HepG2 (cell line): ENCODE data around the gene OSBPL1A. TPM values are rescaled to one million over a fixed set of nuclear protein-coding genes. Genes with fewer than 3 reads are reported as not detected.

Experiments used
- ATAC-seq: fragments of 200-7000 bp; cut with Tn5 transposase; 3 replicates; pipeline ENCODE4 v1.9.1; 2020; ENCODE audit warnings: mild to moderate bottlenecking, moderate library complexity
- BruUV-seq: library from RNA; stranded (reverse); fragments of 400-500 nt; replicated peaks from 2 replicates; lab custom pipeline; 2021; lab: Mats Ljungman, UMichigan
- CTCF ChIA-PET: fragments of 300-600 bp; formaldehyde crosslinking; extraction: SDS; loops from one replicate; lab custom pipeline; 2021; ENCODE audit warnings: low total read pairs, inconsistent platforms, low intra/inter-chr PET ratio; lab: Yijun Ruan, JAX
- POLR2A ChIA-PET: fragments of 350-600 bp; sonication (Branson Sonifier 250); formaldehyde crosslinking; loops from one replicate; lab custom pipeline; 2020; ENCODE audit warnings: antibody characterized with exemption, inconsistent platforms; lab: Yijun Ruan, JAX
- DNase-seq: peaks from one replicate; pipeline ENCODE4 v3.0.0-alpha.2; 2015; ENCODE audit warnings: low spot score
- FAIRE-seq: peaks from 3 replicates; lab custom pipeline; 2011; peaks lifted over from hg19 to GRCh38; lab: Jason Lieb, UNC
- H2AFZ ChIP-seq: one replicate; pipeline ENCODE4 v1.6.1; 2011; ENCODE audit warnings: low read length, inconsistent platforms
- H3K27ac ChIP-seq: fragments of 300-600 bp; 3 replicates; pipeline ENCODE4 v1.8.0; 2011; ENCODE audit warnings: mixed run types, mild to moderate bottlenecking, mixed read lengths, low read length, inconsistent platforms; ENCODE audit not compliant: insufficient read depth; ENCODE audit errors: extremely low read length
- H3K27me3 ChIP-seq, 2 experiments: fragments of 200-600 bp in 1 of 2; 2 replicates in 1 of 2; 3 replicates in 1 of 2; pipeline versions ENCODE4 v1.6.0 to v1.8.0; 2011; ENCODE audit warnings: low read length in 2 of 2, mild to moderate bottlenecking in 2 of 2, moderate library complexity in 2 of 2, inconsistent platforms in 1 of 2; ENCODE audit not compliant: insufficient read depth in 2 of 2, control insufficient read depth in 1 of 2
- H3K36me3 ChIP-seq, 2 experiments: fragments of 200-600 bp in 1 of 2; replicated peaks in 1 of 2; 2 replicates in 1 of 2; 3 replicates in 1 of 2; pipeline versions ENCODE4 v1.5.1 to v1.8.0; 2011; ENCODE audit warnings: low read length in 2 of 2, inconsistent platforms in 1 of 2; ENCODE audit not compliant: insufficient read depth in 2 of 2, control insufficient read depth in 1 of 2
- H3K4me1 ChIP-seq: 2 replicates; pipeline ENCODE4 v1.5.1; 2012; ENCODE audit warnings: low read length, inconsistent platforms; ENCODE audit not compliant: insufficient read depth
- H3K4me2 ChIP-seq: 2 replicates; pipeline ENCODE4 v1.6.0; 2011; ENCODE audit warnings: low read depth, low read length, inconsistent platforms
- H3K4me3 ChIP-seq, 3 experiments: fragments of 200-600 bp in 1 of 3; sonication (generic), shearing (Covaris generic) in 1 of 3; replicated peaks in 1 of 3; 2 replicates each; pipeline ENCODE4 v1.5.1; 2011 to 2016; ENCODE audit warnings: low read length in 3 of 3, inconsistent platforms in 2 of 3, low read depth in 2 of 3, mild to moderate bottlenecking in 2 of 3, control low read depth in 1 of 3, mixed read lengths in 1 of 3; ENCODE audit not compliant: insufficient read depth in 1 of 3
- H3K79me2 ChIP-seq: one replicate; pipeline ENCODE4 v1.6.1; 2011; ENCODE audit warnings: low read length, inconsistent platforms; ENCODE audit not compliant: insufficient read depth
- H3K9ac ChIP-seq: 2 replicates; pipeline ENCODE4 v1.6.0; 2011; ENCODE audit warnings: mild to moderate bottlenecking, low read depth, low read length, inconsistent platforms; ENCODE audit not compliant: insufficient read depth
- H3K9me3 ChIP-seq: 2 replicates; pipeline ENCODE4 v1.5.1; 2012; ENCODE audit warnings: mild to moderate bottlenecking, low read length
- H4K20me1 ChIP-seq: 2 replicates; pipeline ENCODE4 v1.6.0; 2011; ENCODE audit warnings: inconsistent platforms, mild to moderate bottlenecking, low read length, moderate library complexity; ENCODE audit not compliant: insufficient read depth
- BRD4 ChIP-seq: sonication (generic); formaldehyde crosslinking; IDR thresholded peaks from 2 replicates; pipeline ENCODE4 v1.4.0; 2020; ENCODE audit warnings: missing genetic modification reagents
- CENPT ChIP-seq: sonication (generic); formaldehyde crosslinking; IDR thresholded peaks from 2 replicates; pipeline ENCODE4 v1.8.0; 2022; ENCODE audit warnings: low read depth, mild to moderate bottlenecking, moderate library complexity, missing genetic modification reagents
- FOXM1 ChIP-seq: sonication (generic); formaldehyde crosslinking; IDR thresholded peaks from 2 replicates; pipeline ENCODE4 v1.5.0; 2020; ENCODE audit warnings: missing genetic modification reagents
- KAT2B ChIP-seq: fragments of 150-350 bp; IDR thresholded peaks from 2 replicates; pipeline ENCODE4 v1.6.1; 2014; ENCODE audit warnings: low read depth, low read length, borderline replicate concordance
- PRMT3 ChIP-seq: sonication (generic); formaldehyde crosslinking; IDR thresholded peaks from 2 replicates; pipeline ENCODE4 v1.8.1; 2022; ENCODE audit warnings: low read depth, mild to moderate bottlenecking, moderate library complexity, missing genetic modification reagents, borderline replicate concordance
- REXO4 ChIP-seq: sonication (generic); formaldehyde crosslinking; IDR thresholded peaks from 2 replicates; pipeline ENCODE4 v1.8.0; 2022; ENCODE audit warnings: missing genetic modification reagents, mild to moderate bottlenecking, borderline replicate concordance
- SMARCC2 ChIP-seq: fragments of 450-650 bp; IDR thresholded peaks from 2 replicates; pipeline ENCODE4 v1.6.1; 2017; ENCODE audit warnings: antibody characterized with exemption, mild to moderate bottlenecking
- SOX13 ChIP-seq, 3 experiments: fragments of 450-650 bp in 1 of 3; sonication (generic) in 1 of 3; formaldehyde crosslinking in 1 of 3; IDR thresholded peaks in 2 of 3; conservative IDR thresholded peaks in 1 of 3; 2 replicates each; pipeline versions ENCODE4 v1.5.0 to v1.6.1; 2016 to 2020; ENCODE audit warnings: antibody characterized with exemption in 1 of 3, mild to moderate bottlenecking in 1 of 3, missing compliant biosample characterization in 1 of 3, missing genetic modification reagents in 1 of 3, moderate library complexity in 1 of 3
- ZNF232 ChIP-seq: sonication (generic); formaldehyde crosslinking; IDR thresholded peaks from 2 replicates; pipeline ENCODE4 v1.4.0; 2020; ENCODE audit warnings: missing genetic modification reagents, borderline replicate concordance
- ZNF589 ChIP-seq: sonication (generic); formaldehyde crosslinking; conservative IDR thresholded peaks from 2 replicates; pipeline ENCODE4 v1.8.0; 2022; ENCODE audit warnings: mild to moderate bottlenecking, moderate library complexity, missing genetic modification reagents
- WGBS: methylation state at CpG from one replicate; pipeline ENCODE4 v1.1.6; 2017; ENCODE audit warnings: low lambda C conversion rate; 5-methylcytosine and 5-hydroxymethylcytosine counted together
- in situ Hi-C: cut with HindIII; loops from 2 replicates; pipeline ENCODE4 v1.10.0; 2017; ENCODE audit warnings: low pct_unique_long_range_greater_than_20kb; ENCODE audit not compliant: extremely low pct_ligation_motif_present
- intact Hi-C: fragments of 100-400 bp; cut with micrococcal nuclease; formaldehyde crosslinking; loops from one replicate; pipeline ENCODE4 v1.10.0; 2022; ENCODE audit not compliant: unreplicated experiment
- polyA plus RNA-seq, 8 experiments: library from polyadenylated mRNA; depleted of rRNA in 3 of 8; stranded (reverse) in 7 of 8; unstranded in 1 of 8; fragments of >200 nt; fragmentation: Illumina TruSeq in 4 of 8; extraction: Trizol in 4 of 8; gene quantifications; 2 replicates each; pipeline versions ENCODE4 v1.2.1 to v1.2.3, GENCODE V29; 2011 to 2016; ENCODE audit warnings: low read depth in 4 of 8, missing spikeins in 1 of 8, mixed read lengths in 1 of 8; ENCODE audit not compliant: insufficient read depth in 1 of 8
- total RNA-seq, 5 experiments: library from RNA; depleted of rRNA; stranded (reverse); fragments of >200 nt; fragmentation: Illumina TruSeq; extraction: Trizol; gene quantifications; 2 replicates each; pipeline ENCODE4 v1.2.3, GENCODE V29; 2016; ENCODE audit warnings: low read depth in 1 of 5
- TF ChIP-seq, protein P1 (sequence below): sonication (generic); formaldehyde crosslinking; IDR thresholded peaks from 2 replicates; pipeline ENCODE4 v1.5.0; 2020; ENCODE audit warnings: mild to moderate bottlenecking, missing genetic modification reagents
- TF ChIP-seq, protein P2 (sequence below): sonication (generic); IDR thresholded peaks from 2 replicates; pipeline ENCODE4 v1.6.1; 2016; ENCODE audit warnings: low read depth, borderline replicate concordance
- TF ChIP-seq, protein P3 (sequence below), 2 experiments: sonication (generic) in 1 of 2; formaldehyde crosslinking in 1 of 2; IDR thresholded peaks; 2 replicates each; pipeline versions ENCODE4 v1.4.0 to v1.6.1; 2018 to 2020; ENCODE audit warnings: missing genetic modification reagents in 2 of 2, borderline replicate concordance in 1 of 2, low read depth in 1 of 2, mild to moderate bottlenecking in 1 of 2, missing biosample characterization in 1 of 2
- TF ChIP-seq, protein P4 (sequence below): sonication (generic); formaldehyde crosslinking; conservative IDR thresholded peaks from 2 replicates; pipeline ENCODE4 v1.5.0; 2020; ENCODE audit warnings: missing genetic modification reagents
- TF ChIP-seq, protein P5 (sequence below): sonication (generic); formaldehyde crosslinking; IDR thresholded peaks from 2 replicates; pipeline ENCODE4 v1.5.0; 2020; ENCODE audit warnings: mild to moderate bottlenecking, missing genetic modification reagents

Gene OSBPL1A
- total and polyA plus RNA-seq, 2 of the 13 experiments (the other 11 are each of a cell fraction or from before 2014, with no cell fraction given) = 0.02 TPM; not detected in 1

DNA sequence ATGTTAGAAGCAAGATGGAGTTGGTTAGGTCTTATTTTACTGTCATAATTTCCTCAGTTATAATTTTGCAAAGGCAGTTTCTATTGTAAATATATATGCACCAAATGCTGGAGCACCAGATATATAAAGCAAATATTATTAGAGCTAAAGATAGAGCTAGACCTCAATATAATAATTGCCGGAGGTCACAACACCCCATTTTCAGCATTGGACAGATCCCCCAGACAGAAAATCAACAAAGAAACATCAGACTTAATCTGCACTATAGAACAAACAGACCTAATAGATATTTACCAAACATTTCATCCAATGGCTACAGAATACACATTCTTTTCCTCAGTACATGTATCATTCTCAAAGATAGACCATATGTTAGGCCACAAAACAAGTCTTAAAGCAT, 143.6 kb downstream of the OSBPL1A start:
- DNase-seq (no peak), FAIRE-seq (no peak), ATAC-seq (no peak)
- ChIA-PET POLR2A (no interaction called here), CTCF (no interaction called here)
- TF ChIP-seq PRMT3 (CRISPR knock-in tag) = no peak
- no peak for TF ChIP-seq FOXM1 (CRISPR knock-in tag)
- TF ChIP-seq, protein P1, sequence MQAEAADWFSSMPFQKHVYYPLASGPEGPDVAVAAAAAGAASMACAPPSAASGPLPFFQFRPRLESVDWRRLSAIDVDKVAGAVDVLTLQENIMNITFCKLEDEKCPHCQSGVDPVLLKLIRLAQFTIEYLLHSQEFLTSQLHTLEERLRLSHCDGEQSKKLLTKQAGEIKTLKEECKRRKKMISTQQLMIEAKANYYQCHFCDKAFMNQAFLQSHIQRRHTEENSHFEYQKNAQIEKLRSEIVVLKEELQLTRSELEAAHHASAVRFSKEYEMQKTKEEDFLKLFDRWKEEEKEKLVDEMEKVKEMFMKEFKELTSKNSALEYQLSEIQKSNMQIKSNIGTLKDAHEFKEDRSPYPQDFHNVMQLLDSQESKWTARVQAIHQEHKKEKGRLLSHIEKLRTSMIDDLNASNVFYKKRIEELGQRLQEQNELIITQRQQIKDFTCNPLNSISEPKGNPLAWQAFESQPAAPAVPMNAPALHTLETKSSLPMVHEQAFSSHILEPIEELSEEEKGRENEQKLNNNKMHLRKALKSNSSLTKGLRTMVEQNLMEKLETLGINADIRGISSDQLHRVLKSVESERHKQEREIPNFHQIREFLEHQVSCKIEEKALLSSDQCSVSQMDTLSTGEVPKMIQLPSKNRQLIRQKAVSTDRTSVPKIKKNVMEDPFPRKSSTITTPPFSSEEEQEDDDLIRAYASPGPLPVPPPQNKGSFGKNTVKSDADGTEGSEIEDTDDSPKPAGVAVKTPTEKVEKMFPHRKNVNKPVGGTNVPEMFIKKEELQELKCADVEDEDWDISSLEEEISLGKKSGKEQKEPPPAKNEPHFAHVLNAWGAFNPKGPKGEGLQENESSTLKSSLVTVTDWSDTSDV (CRISPR knock-in tag) = no peak
- TF ChIP-seq SMARCC2 = no peak
- TF ChIP-seq ZNF589 (CRISPR knock-in tag) = no peak
- no peak for TF ChIP-seq CENPT
- TF ChIP-seq ZNF232 = no peak
- no peak for TF ChIP-seq KAT2B
- TF ChIP-seq SOX13 (IDR thresholded peaks at IDR 0.05) = no peak
- no peak for TF ChIP-seq SOX13 (CRISPR knock-in tag; conservative IDR thresholded peaks at IDR 0.05 in 1 of 2, IDR thresholded peaks at IDR 0.05 in 1 of 2)
- TF ChIP-seq, protein P2, sequence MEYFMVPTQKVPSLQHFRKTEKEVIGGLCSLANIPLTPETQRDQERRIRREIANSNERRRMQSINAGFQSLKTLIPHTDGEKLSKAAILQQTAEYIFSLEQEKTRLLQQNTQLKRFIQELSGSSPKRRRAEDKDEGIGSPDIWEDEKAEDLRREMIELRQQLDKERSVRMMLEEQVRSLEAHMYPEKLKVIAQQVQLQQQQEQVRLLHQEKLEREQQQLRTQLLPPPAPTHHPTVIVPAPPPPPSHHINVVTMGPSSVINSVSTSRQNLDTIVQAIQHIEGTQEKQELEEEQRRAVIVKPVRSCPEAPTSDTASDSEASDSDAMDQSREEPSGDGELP = no peak
- TF ChIP-seq, protein P3, sequence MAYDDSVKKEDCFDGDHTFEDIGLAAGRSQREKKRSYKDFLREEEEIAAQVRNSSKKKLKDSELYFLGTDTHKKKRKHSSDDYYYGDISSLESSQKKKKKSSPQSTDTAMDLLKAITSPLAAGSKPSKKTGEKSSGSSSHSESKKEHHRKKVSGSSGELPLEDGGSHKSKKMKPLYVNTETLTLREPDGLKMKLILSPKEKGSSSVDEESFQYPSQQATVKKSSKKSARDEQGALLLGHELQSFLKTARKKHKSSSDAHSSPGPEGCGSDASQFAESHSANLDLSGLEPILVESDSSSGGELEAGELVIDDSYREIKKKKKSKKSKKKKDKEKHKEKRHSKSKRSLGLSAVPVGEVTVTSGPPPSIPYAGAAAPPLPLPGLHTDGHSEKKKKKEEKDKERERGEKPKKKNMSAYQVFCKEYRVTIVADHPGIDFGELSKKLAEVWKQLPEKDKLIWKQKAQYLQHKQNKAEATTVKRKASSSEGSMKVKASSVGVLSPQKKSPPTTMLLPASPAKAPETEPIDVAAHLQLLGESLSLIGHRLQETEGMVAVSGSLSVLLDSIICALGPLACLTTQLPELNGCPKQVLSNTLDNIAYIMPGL (CRISPR knock-in tag; IDR thresholded peaks at IDR 0.05; ENCODE audit: borderline replicate concordance in 1 of 2, low read depth in 1 of 2) = no peak
- no peak for TF ChIP-seq BRD4
- TF ChIP-seq, protein P4, sequence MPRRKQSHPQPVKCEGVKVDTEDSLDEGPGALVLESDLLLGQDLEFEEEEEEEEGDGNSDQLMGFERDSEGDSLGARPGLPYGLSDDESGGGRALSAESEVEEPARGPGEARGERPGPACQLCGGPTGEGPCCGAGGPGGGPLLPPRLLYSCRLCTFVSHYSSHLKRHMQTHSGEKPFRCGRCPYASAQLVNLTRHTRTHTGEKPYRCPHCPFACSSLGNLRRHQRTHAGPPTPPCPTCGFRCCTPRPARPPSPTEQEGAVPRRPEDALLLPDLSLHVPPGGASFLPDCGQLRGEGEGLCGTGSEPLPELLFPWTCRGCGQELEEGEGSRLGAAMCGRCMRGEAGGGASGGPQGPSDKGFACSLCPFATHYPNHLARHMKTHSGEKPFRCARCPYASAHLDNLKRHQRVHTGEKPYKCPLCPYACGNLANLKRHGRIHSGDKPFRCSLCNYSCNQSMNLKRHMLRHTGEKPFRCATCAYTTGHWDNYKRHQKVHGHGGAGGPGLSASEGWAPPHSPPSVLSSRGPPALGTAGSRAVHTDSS = no peak
- no peak for TF ChIP-seq REXO4 (CRISPR knock-in tag)
- TF ChIP-seq, protein P5, sequence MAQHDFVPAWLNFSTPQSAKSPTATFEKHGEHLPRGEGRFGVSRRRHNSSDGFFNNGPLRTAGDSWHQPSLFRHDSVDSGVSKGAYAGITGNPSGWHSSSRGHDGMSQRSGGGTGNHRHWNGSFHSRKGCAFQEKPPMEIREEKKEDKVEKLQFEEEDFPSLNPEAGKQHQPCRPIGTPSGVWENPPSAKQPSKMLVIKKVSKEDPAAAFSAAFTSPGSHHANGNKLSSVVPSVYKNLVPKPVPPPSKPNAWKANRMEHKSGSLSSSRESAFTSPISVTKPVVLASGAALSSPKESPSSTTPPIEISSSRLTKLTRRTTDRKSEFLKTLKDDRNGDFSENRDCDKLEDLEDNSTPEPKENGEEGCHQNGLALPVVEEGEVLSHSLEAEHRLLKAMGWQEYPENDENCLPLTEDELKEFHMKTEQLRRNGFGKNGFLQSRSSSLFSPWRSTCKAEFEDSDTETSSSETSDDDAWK (CRISPR knock-in tag) = no peak
- Histone ChIP-seq H3K4me1 (no peaks in the 10 kb centered on the region), H3K79me2 (no peaks in the 10 kb centered on the region), H3K9ac (no peak overlapping the region), H3K4me2 (no peak overlapping the region), H2AFZ (no peak overlapping the region), H3K27ac (no peak overlapping the region), H3K4me3 (no peak overlapping the region), H3K27me3 (no peaks in the 10 kb centered on the region; a peak in 1 of 5 replicates), H4K20me1 (no peaks in the 10 kb centered on the region), H3K36me3 (no peaks in the 10 kb centered on the region), H3K9me3 (no peaks in the 10 kb centered on the region)
- intact Hi-C loops (no loop called here), in situ Hi-C loops (no loop called here)
- BruUV-seq = no TSS peak
- 81% methylated on average over 1 of the region's 1 CpG for WGBS
